Measurements from ENCODE around the gene PTER. TPM values are rescaled to one million over a fixed set of nuclear protein-coding genes. Genes with fewer than 3 reads are reported as not detected.

PTER gene
- total RNA-seq, 2 experiments from 2014 or later: 22.8 to 29.7 TPM

DNA sequence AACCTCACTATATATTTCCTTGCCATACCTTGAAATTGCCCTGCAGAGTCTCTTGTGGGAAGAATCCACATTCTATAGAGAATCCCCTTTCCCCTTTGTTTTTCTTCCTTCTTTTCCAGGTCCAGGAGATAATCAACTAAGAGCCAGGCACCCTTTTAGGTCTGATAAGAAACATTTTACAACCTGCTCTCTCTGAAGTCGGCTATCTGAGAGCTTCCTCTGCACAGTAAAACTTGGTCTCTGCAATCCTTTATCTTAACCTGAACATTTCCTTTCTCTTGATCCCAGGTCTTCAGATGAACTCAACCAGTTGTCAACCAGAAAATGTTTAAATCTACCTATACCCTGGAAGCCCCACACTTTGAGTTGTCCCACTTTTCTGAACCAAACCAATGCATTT, 19.5 kb upstream of the PTER start:
- Histone ChIP-seq H3K79me2 (ENCODE audit: insufficient read depth, low read depth, low read length) (no peaks in the 10 kb centered on the region), H3K4me1 (ENCODE audit: insufficient read depth, low read length, poor library complexity, severe bottlenecking) (no peaks in the 10 kb centered on the region), H3K4me3 (ENCODE audit: low read depth, low read length, poor library complexity, severe bottlenecking) (no peak overlapping the region), H2AFZ (ENCODE audit: low read length) (no peak overlapping the region), H3K4me2 (ENCODE audit: low read length) (no peak overlapping the region), H3K9me3 (ENCODE audit: low read length) (no peaks in the 10 kb centered on the region), H3K36me3 (ENCODE audit: insufficient read depth, low read length) (no peaks in the 10 kb centered on the region), H3K9me2 (ENCODE audit: insufficient read depth, low read length) (no peaks in the 10 kb centered on the region), H3K27ac (ENCODE audit: low read depth, low read length, poor library complexity, severe bottlenecking) (no peak overlapping the region), H4K20me1 (ENCODE audit: insufficient read depth, low read length) (no peaks in the 10 kb centered on the region)
- BruUV-seq (replicated peaks): no TSS peak
- intact Hi-C loops (cut with micrococcal nuclease; ENCODE audit: unreplicated experiment): no loop called here
- ChIA-PET POLR2A (no interaction called here), CTCF (ENCODE audit: unreplicated experiment) (no interaction called here)
- DNase-seq (ENCODE audit: low spot score): no peak
- no peak for TF ChIP-seq EZH2phosphoT487 (IDR thresholded peaks at IDR 0.05; ENCODE audit: borderline replicate concordance, low read depth, low read length)
- TF ChIP-seq, protein P1, sequence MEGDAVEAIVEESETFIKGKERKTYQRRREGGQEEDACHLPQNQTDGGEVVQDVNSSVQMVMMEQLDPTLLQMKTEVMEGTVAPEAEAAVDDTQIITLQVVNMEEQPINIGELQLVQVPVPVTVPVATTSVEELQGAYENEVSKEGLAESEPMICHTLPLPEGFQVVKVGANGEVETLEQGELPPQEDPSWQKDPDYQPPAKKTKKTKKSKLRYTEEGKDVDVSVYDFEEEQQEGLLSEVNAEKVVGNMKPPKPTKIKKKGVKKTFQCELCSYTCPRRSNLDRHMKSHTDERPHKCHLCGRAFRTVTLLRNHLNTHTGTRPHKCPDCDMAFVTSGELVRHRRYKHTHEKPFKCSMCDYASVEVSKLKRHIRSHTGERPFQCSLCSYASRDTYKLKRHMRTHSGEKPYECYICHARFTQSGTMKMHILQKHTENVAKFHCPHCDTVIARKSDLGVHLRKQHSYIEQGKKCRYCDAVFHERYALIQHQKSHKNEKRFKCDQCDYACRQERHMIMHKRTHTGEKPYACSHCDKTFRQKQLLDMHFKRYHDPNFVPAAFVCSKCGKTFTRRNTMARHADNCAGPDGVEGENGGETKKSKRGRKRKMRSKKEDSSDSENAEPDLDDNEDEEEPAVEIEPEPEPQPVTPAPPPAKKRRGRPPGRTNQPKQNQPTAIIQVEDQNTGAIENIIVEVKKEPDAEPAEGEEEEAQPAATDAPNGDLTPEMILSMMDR (conservative IDR thresholded peaks at IDR 0.05; ENCODE audit: low read length): no peak

DNA sequence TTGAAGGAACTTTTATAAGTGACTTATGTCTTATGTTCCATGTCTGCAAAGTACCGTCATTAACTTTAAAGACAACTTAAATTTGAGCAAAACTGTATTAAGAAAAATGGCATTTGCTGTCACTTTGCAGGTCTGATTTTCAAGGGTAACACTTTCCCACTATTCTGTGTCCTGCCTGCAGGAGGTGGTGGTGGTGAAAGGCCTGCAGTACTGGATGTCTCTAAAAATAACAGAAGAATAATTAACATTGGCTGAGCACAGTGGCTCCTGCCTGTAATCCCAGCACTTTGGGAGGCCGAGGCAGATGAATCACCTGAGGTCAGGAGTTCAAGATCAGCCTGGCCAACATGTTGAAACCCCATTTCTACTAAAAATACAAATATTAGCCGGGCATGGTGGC, 13.2 kb upstream of the PTER start:
- TF ChIP-seq EZH2phosphoT487 (IDR thresholded peaks at IDR 0.05; ENCODE audit: borderline replicate concordance, low read depth, low read length): no peak
- TF ChIP-seq, protein P1 (conservative IDR thresholded peaks at IDR 0.05; ENCODE audit: low read length): no peak
- no peak overlapping the region for H3K27ac ChIP-seq (ENCODE audit: low read depth, low read length, poor library complexity, severe bottlenecking)
- H3K36me3 ChIP-seq (ENCODE audit: insufficient read depth, low read length): no peaks in the 10 kb centered on the region
- no peak overlapping the region for H3K4me2 ChIP-seq (ENCODE audit: low read length)
- H2AFZ ChIP-seq (ENCODE audit: low read length): no peak overlapping the region
- H3K4me3 ChIP-seq (ENCODE audit: low read depth, low read length, poor library complexity, severe bottlenecking): no peak overlapping the region
- H3K9me3 ChIP-seq (ENCODE audit: low read length): no peaks in the 10 kb centered on the region
- POLR2A ChIA-PET: interaction anchor here (0.5 kb wide), 1 partner anchor 14 kb away, joined by 5 read pairs; no protein-coding TSS in a partner anchor
- no peaks in the 10 kb centered on the region for H3K9me2 ChIP-seq (ENCODE audit: insufficient read depth, low read length)
- H3K79me2 ChIP-seq (ENCODE audit: insufficient read depth, low read depth, low read length): no peaks in the 10 kb centered on the region
- no peaks in the 10 kb centered on the region for H3K4me1 ChIP-seq (ENCODE audit: insufficient read depth, low read length, poor library complexity, severe bottlenecking)
- CTCF ChIA-PET (ENCODE audit: unreplicated experiment): no interaction called here
- H4K20me1 ChIP-seq (ENCODE audit: insufficient read depth, low read length): no peaks in the 10 kb centered on the region
- BruUV-seq (replicated peaks): no TSS peak
- intact Hi-C loops (cut with micrococcal nuclease; ENCODE audit: unreplicated experiment): no loop called here
- DNase-seq (ENCODE audit: low spot score): no peak

DNA sequence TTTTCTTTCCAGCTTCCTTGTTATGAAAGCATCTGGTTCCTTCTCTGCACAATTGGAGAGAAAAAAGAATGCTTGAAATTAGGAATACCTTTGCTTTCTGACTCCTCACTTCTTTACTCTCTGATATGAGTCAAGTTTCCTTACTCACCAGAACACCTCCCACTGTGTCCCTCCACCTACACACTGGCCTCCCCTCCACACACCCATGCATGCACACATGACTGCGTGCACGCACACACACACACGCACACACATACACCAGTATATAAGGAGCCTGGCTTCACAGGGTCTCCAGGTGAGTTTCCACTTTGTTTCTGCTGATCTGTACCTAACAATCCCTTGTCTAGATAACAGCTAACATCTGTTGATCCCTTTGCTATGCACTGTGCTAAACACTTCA, 11.4 kb upstream of the PTER start:
- Histone ChIP-seq H3K27ac (ENCODE audit: low read depth, low read length, poor library complexity, severe bottlenecking) (no peak overlapping the region), H3K9me3 (ENCODE audit: low read length) (no peaks in the 10 kb centered on the region), H3K79me2 (ENCODE audit: insufficient read depth, low read depth, low read length) (no peaks in the 10 kb centered on the region), H3K4me1 (ENCODE audit: insufficient read depth, low read length, poor library complexity, severe bottlenecking) (no peaks in the 10 kb centered on the region), H3K4me2 (ENCODE audit: low read length) (no peak overlapping the region), H2AFZ (ENCODE audit: low read length) (no peak overlapping the region), H4K20me1 (ENCODE audit: insufficient read depth, low read length) (no peaks in the 10 kb centered on the region), H3K9me2 (ENCODE audit: insufficient read depth, low read length) (no peaks in the 10 kb centered on the region), H3K36me3 (ENCODE audit: insufficient read depth, low read length) (no peaks in the 10 kb centered on the region), H3K4me3 (ENCODE audit: low read depth, low read length, poor library complexity, severe bottlenecking) (no peak overlapping the region)
- POLR2A ChIA-PET: interaction anchor here (0.7 kb wide), 1 partner anchor 17 kb away, joined by 3 read pairs; no protein-coding TSS in a partner anchor
- CTCF ChIA-PET (ENCODE audit: unreplicated experiment): no interaction called here
- DNase-seq (ENCODE audit: low spot score): no peak
- no TSS peak for BruUV-seq (replicated peaks)
- intact Hi-C loops (cut with micrococcal nuclease; ENCODE audit: unreplicated experiment): no loop called here
- TF ChIP-seq, protein P1 (conservative IDR thresholded peaks at IDR 0.05; ENCODE audit: low read length): no peak
- TF ChIP-seq EZH2phosphoT487 (IDR thresholded peaks at IDR 0.05; ENCODE audit: borderline replicate concordance, low read depth, low read length): no peak

Data from OCI-LY7 (cell line).